MM.1S (cell line): ENCODE results near the gene ATIC.

Source experiments
- DNase-seq: peaks from one replicate; pipeline ENCODE4 v3.0.0-alpha.2; 2015
- H2AFZ ChIP-seq: fragments of 300-600 bp; sonication (generic); 2 replicates; pipeline ENCODE4 v1.6.0; 2016; ENCODE audit warnings: antibody characterized with exemption, low read length
- H3F3A ChIP-seq: fragments of 300-600 bp; sonication (generic); 2 replicates; pipeline ENCODE4 v1.6.1; 2016; ENCODE audit warnings: mild to moderate bottlenecking, antibody characterized with exemption, low read length, moderate library complexity, mixed read lengths; ENCODE audit not compliant: insufficient read depth
- H3K27ac ChIP-seq: fragments of 300-600 bp; sonication (generic); 2 replicates; pipeline ENCODE4 v1.5.1; 2016; ENCODE audit warnings: mild to moderate bottlenecking, low read length
- H3K27me3 ChIP-seq: fragments of 300-600 bp; sonication (generic); replicated peaks from 2 replicates; pipeline ENCODE4 v1.6.0; 2016; ENCODE audit warnings: low read length; ENCODE audit not compliant: insufficient read depth
- H3K36me3 ChIP-seq: fragments of 300-600 bp; sonication (generic); replicated peaks from 2 replicates; pipeline ENCODE4 v1.6.1; 2016; ENCODE audit warnings: mild to moderate bottlenecking, low read length, mixed read lengths; ENCODE audit not compliant: insufficient read depth
- H3K4me1 ChIP-seq: fragments of 300-600 bp; sonication (generic); 2 replicates; pipeline ENCODE4 v1.6.1; 2016; ENCODE audit warnings: low read length, mixed read lengths
- H3K4me2 ChIP-seq: fragments of 300-600 bp; sonication (generic); 2 replicates; pipeline ENCODE4 v1.6.0; 2016; ENCODE audit warnings: low read depth, low read length
- H3K4me3 ChIP-seq: fragments of 300-600 bp; sonication (generic); 2 replicates; pipeline ENCODE4 v1.5.1; 2016; ENCODE audit warnings: low read length, mixed read lengths
- H3K79me2 ChIP-seq: fragments of 300-600 bp; sonication (generic); 2 replicates; pipeline ENCODE4 v1.6.1; 2016; ENCODE audit warnings: mixed run types, low read length, mixed read lengths
- H3K9ac ChIP-seq: fragments of 300-600 bp; sonication (generic); 2 replicates; pipeline ENCODE4 v1.6.1; 2016; ENCODE audit warnings: low read length, mixed read lengths
- H3K9me2 ChIP-seq: fragments of 300-600 bp; sonication (generic); replicated peaks from 2 replicates; pipeline ENCODE4 v1.6.1; 2016; ENCODE audit warnings: mild to moderate bottlenecking, low read length, mixed read lengths; ENCODE audit not compliant: insufficient read depth
- H3K9me3 ChIP-seq: fragments of 300-600 bp; sonication (generic); replicated peaks from 2 replicates; pipeline ENCODE4 v1.6.1; 2016; ENCODE audit warnings: mild to moderate bottlenecking, low read length, mixed read lengths; ENCODE audit not compliant: insufficient read depth
- H4K20me1 ChIP-seq: fragments of 300-600 bp; sonication (generic); 2 replicates; pipeline ENCODE4 v1.6.1; 2016; ENCODE audit warnings: mild to moderate bottlenecking, low read length, moderate library complexity, mixed read lengths; ENCODE audit not compliant: insufficient read depth
- CTCF ChIP-seq: fragments of 300-600 bp; sonication (generic); IDR thresholded peaks from 2 replicates; pipeline ENCODE4 v1.5.1; 2016; ENCODE audit warnings: antibody characterized with exemption, low read length, mixed read lengths
- EZH2 ChIP-seq: fragments of 300-600 bp; sonication (generic); optimal IDR thresholded peaks from 2 replicates; pipeline ENCODE3; 2017; ENCODE audit warnings: low read depth, mild to moderate bottlenecking, antibody characterized with exemption, low read length, mixed read lengths
- EZH2phosphoT487 ChIP-seq: fragments of 300-600 bp; sonication (generic); IDR thresholded peaks from 2 replicates; pipeline ENCODE4 v1.6.1; 2018; ENCODE audit warnings: antibody characterized with exemption, low read length

The ATIC gene

GRCh38 chr2:215264374-215264773 lies 47.5 kb upstream of the ATIC start:
- Histone ChIP-seq H3K4me3 (no peak overlapping the region), H3F3A (no peaks in the 10 kb centered on the region), H2AFZ (no peak overlapping the region), H3K4me1 (no peaks in the 10 kb centered on the region), H3K79me2 (no peaks in the 10 kb centered on the region), H3K27me3 (no peaks in the 10 kb centered on the region), H3K27ac (no peak overlapping the region), H3K9me2 (no peaks in the 10 kb centered on the region), H3K9me3 (no peaks in the 10 kb centered on the region), H3K36me3 (no peaks in the 10 kb centered on the region), H3K9ac (no peak overlapping the region), H4K20me1 (no peaks in the 10 kb centered on the region), H3K4me2 (no peak overlapping the region)
- DNase-seq: no peak
- TF ChIP-seq EZH2 (no peak), CTCF (no peak), EZH2phosphoT487 (no peak)

GRCh38 chr2:215269397-215270117 lies 42.3 kb upstream of the ATIC start:
- H3K27ac ChIP-seq: no peak overlapping the region
- H3K4me1 ChIP-seq: no peaks in the 10 kb centered on the region
- no peaks in the 10 kb centered on the region for H3K9me3 ChIP-seq
- H3K36me3 ChIP-seq: no peaks in the 10 kb centered on the region
- no peak overlapping the region for H3K9ac ChIP-seq
- no peaks in the 10 kb centered on the region for H3K9me2 ChIP-seq
- DNase-seq: peak; percentile 64
- H4K20me1 ChIP-seq: no peaks in the 10 kb centered on the region
- H3F3A ChIP-seq: no peaks in the 10 kb centered on the region
- H3K4me2 ChIP-seq: no peak overlapping the region
- TF ChIP-seq CTCF (peak; percentile 77), EZH2phosphoT487 (no peak)
- no peaks in the 10 kb centered on the region for H3K27me3 ChIP-seq
- H3K79me2 ChIP-seq: no peaks in the 10 kb centered on the region
- H2AFZ ChIP-seq: no peak overlapping the region
- H3K4me3 ChIP-seq: no peak overlapping the region

- H3K4me1 ChIP-seq: no peaks in the 10 kb centered on the region
- TF ChIP-seq EZH2phosphoT487: no peak
- TF ChIP-seq CTCF: no peak
- no peak for TF ChIP-seq EZH2
- H3K9ac ChIP-seq: no peak overlapping the region
- DNase-seq: no peak
- no peak overlapping the region for H2AFZ ChIP-seq
- no peaks in the 10 kb centered on the region for H3K27me3 ChIP-seq
- H3F3A ChIP-seq: no peaks in the 10 kb centered on the region
- no peaks in the 10 kb centered on the region for H3K9me2 ChIP-seq
- H4K20me1 ChIP-seq: no peaks in the 10 kb centered on the region
- H3K4me3 ChIP-seq: no peak overlapping the region
- H3K36me3 ChIP-seq: no peaks in the 10 kb centered on the region
- H3K79me2 ChIP-seq: no peaks in the 10 kb centered on the region
- no peaks in the 10 kb centered on the region for H3K9me3 ChIP-seq
- no peak overlapping the region for H3K27ac ChIP-seq
- H3K4me2 ChIP-seq: no peak overlapping the region
These were observed 41.8 kb upstream of the ATIC start for GRCh38 chr2:215270118-215270451.
